Breast epithelium (tissue), 4 donors: ENCODE measurements around the gene SGO2. TPM values are rescaled to one million over a fixed set of nuclear protein-coding genes. Genes with fewer than 3 reads are reported as not detected.

Experiments used
- DNase-seq, 2 donors: peaks; one replicate each; pipeline ENCODE4 v3.0.0-alpha.2; 2019; ENCODE audit warnings: low spot score in 2 of 2
- H3K27ac ChIP-seq, 2 donors: fragments of 200-600 bp; sonication (generic) in 1 of 2; one replicate each; pipeline ENCODE4 v1.5.1; 2016 to 2019; ENCODE audit warnings: mild to moderate bottlenecking in 1 of 2
- H3K27me3 ChIP-seq, 2 donors: fragments of 200-600 bp; sonication (generic) in 1 of 2; one replicate each; pipeline versions ENCODE4 v1.5.1 to v1.6.0; 2017 to 2019; ENCODE audit warnings: control low read depth in 1 of 2, mild to moderate bottlenecking in 1 of 2
- H3K36me3 ChIP-seq: fragments of 200-600 bp; one replicate; pipeline ENCODE4 v1.5.1; 2019
- H3K4me1 ChIP-seq, 2 donors: fragments of 200-600 bp; sonication (generic); one replicate each; pipeline ENCODE4 v1.5.1; 2016 to 2019; ENCODE audit warnings: control low read depth in 1 of 2
- H3K4me3 ChIP-seq, 3 donors: fragments of 200-600 bp; sonication (generic); 1 replicate in 2 of 3; 2 replicates in 1 of 3; pipeline ENCODE4 v1.5.1; 2016 to 2019; ENCODE audit warnings: mild to moderate bottlenecking in 3 of 3, moderate library complexity in 2 of 3
- H3K9me3 ChIP-seq, 2 donors: fragments of 200-600 bp; sonication (generic) in 1 of 2; one replicate each; pipeline ENCODE4 v1.5.1; 2016 to 2019; ENCODE audit warnings: control low read depth in 1 of 2
- POLR2A ChIP-seq: fragments of 450-650 bp; IDR thresholded peaks from one replicate; pipeline ENCODE4 v1.6.1; 2016; ENCODE audit warnings: antibody characterized with exemption, mild to moderate bottlenecking, moderate library complexity
- POLR2AphosphoS5 ChIP-seq, 3 donors: sonication (generic); formaldehyde crosslinking; IDR thresholded peaks; one replicate each; pipeline ENCODE4 v1.6.1; 2017; ENCODE audit warnings: antibody characterized with exemption in 3 of 3
- intact Hi-C: fragments of 100-400 bp; cut with DNase I; formaldehyde crosslinking; loops from one replicate; pipeline ENCODE4 v1.15.1; 2023; ENCODE audit warnings: low total_unique reads
- total RNA-seq, 3 donors: library from RNA; depleted of rRNA; stranded (reverse); fragments of >200 nt; gene quantifications; one replicate each; pipeline ENCODE4 v1.1.0, GENCODE V29; 2016
- TF ChIP-seq, protein P1 (sequence below), 3 donors: fragments of 450-650 bp; IDR thresholded peaks; one replicate each; pipeline ENCODE4 v1.5.1; 2016 to 2017; ENCODE audit warnings: antibody characterized with exemption in 3 of 3, mild to moderate bottlenecking in 3 of 3, moderate library complexity in 3 of 3

Gene SGO2
- total RNA-seq, 3 donors from 2014 or later, result 3.6 to 9.1 (median 4.6) TPM

DNA sequence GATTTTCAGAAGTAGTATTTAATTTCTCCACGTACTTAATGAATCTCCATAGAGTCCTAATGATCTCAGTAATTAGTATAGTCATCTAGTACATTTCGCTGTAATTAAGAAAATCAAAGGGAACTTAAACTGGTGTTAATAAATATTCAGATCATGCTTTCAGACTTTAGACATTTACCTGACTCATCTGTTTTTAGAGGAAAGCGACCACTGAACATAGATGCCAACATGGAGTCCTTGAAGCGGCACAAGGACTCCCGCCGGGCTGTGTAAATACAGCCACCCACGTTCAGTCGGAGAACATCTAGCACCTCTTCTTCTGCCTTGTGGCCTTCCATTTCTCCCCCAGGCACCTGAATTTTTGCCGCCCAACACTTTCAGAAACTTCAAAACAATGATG is 19.3 kb upstream of the SGO2 start:
- H3K9me3 ChIP-seq, result no peaks in the 10 kb centered on the region
- H3K27me3 ChIP-seq, result no peaks in the 10 kb centered on the region
- no peak for DNase-seq
- H3K27ac ChIP-seq, result no peak overlapping the region
- intact Hi-C loops, result no loop called here
- no peak overlapping the region for H3K4me3 ChIP-seq
- TF ChIP-seq POLR2AphosphoS5 (IDR thresholded peaks at IDR 0.05), result no peak
- H3K36me3 ChIP-seq, result no peaks in the 10 kb centered on the region
- no peaks in the 10 kb centered on the region for H3K4me1 ChIP-seq

DNA sequence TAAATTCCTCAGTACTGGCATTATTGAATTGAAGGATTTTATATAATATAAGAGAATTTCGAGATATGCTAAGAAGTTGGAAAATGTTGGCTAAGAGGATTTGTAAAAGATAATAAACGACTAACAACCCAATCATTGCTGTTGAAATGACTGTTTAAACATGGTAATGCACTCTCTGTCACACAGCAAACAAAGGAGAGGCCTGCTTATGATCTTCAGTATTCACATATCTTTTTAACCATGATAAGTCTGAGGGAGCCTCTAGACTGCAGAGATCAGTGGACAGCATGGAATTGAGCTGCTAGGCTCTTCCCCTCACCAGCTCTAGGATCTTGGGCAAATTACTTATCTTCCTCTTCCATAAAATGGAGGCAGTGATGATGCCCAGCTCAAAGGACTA is 18.8 kb upstream of the SGO2 start:
- H3K4me3 ChIP-seq, result no peak overlapping the region
- TF ChIP-seq POLR2A (no peak), POLR2AphosphoS5 (IDR thresholded peaks at IDR 0.05) (no peak)
- TF ChIP-seq, protein P1, sequence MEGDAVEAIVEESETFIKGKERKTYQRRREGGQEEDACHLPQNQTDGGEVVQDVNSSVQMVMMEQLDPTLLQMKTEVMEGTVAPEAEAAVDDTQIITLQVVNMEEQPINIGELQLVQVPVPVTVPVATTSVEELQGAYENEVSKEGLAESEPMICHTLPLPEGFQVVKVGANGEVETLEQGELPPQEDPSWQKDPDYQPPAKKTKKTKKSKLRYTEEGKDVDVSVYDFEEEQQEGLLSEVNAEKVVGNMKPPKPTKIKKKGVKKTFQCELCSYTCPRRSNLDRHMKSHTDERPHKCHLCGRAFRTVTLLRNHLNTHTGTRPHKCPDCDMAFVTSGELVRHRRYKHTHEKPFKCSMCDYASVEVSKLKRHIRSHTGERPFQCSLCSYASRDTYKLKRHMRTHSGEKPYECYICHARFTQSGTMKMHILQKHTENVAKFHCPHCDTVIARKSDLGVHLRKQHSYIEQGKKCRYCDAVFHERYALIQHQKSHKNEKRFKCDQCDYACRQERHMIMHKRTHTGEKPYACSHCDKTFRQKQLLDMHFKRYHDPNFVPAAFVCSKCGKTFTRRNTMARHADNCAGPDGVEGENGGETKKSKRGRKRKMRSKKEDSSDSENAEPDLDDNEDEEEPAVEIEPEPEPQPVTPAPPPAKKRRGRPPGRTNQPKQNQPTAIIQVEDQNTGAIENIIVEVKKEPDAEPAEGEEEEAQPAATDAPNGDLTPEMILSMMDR (IDR thresholded peaks at IDR 0.05), result no peak
- no peaks in the 10 kb centered on the region for H3K4me1 ChIP-seq
- intact Hi-C loops, result no loop called here
- DNase-seq, result no peak
- H3K36me3 ChIP-seq, result no peaks in the 10 kb centered on the region
- H3K27me3 ChIP-seq, result no peaks in the 10 kb centered on the region
- no peaks in the 10 kb centered on the region for H3K9me3 ChIP-seq
- H3K27ac ChIP-seq, result no peak overlapping the region

DNA sequence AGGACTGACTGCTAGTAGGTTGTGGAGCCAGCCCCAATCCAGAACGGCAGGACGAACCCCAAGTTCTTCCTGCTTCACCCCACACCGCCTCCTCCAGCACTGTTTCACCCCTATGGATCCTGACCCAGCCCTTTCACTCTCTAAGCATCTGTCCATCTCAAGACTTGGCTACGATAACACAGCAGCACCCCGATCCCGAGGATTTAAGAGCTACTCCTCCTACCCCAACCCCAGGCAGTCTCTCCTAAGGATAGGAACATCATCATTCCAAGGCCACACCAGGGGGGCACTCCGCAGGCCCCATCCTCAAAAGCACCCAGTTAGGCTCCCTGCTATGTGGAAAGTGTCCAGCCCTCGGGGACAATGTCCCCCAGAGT is 16.8 kb upstream of the SGO2 start:
- H3K4me1 ChIP-seq, result no peaks in the 10 kb centered on the region
- H3K27me3 ChIP-seq, result no peaks in the 10 kb centered on the region
- intact Hi-C loops, result no loop called here
- DNase-seq, result no peak
- H3K36me3 ChIP-seq, result no peaks in the 10 kb centered on the region
- TF ChIP-seq, protein P1 (IDR thresholded peaks at IDR 0.05), result no peak
- TF ChIP-seq POLR2A (no peak), POLR2AphosphoS5 (IDR thresholded peaks at IDR 0.05) (no peak)
- H3K4me3 ChIP-seq, result peak overlapping the region; percentile 59 to 93 (median 84)
- H3K27ac ChIP-seq, result peak overlapping the region; percentile 90 to 93
- no peaks in the 10 kb centered on the region for H3K9me3 ChIP-seq

DNA sequence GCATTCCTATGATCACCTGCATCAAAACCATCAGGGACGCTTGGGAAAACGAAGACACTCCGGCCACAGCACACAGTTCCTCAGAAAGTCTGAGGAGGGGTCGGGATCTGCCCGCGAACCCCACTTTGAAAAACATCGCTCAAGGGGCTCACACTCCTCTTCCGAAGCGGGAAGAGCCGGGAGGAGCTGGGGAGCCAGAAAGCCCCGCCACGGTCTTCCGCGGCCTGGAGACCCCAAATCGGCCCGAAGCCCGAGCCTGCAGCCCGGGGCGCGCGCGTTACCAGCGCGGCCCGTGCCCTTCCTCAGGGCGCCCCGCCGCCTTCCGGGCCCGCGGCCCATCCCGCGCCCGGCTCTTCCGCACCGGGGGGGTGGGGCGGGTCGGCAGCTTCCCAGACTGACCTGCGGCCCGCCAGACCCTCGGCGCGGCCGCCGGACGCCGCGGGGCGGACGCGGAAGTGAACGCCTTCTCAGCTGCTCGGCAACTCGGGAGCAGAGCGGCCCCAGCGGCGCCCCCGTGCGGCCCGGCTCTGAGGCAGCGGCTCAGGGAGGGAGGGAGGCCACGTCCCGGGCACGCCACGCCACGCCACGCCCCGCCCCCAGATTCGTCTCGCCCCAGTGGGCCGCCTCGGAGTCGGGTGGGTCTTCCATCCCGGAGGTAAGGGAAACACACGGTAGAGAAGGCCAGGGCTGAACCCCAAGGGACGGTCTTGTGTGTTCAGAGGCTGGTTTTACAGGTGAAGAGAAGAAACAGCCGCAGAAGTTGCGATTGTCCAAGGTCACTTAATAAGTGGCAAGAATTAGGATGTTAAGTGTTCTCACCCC is 16.2 kb upstream of the SGO2 start, which contains the start of gene KCTD18:
TSS of gene KCTD18 (minus strand) at position 457 of the 822 bp plus-strand sequence. CDS start 3,052 bp downstream, outside the sequence.
- TF ChIP-seq POLR2A, result peak; percentile 10
- peak; percentile 18 to 83 (median 68) for TF ChIP-seq POLR2AphosphoS5 (IDR thresholded peaks at IDR 0.05)
- TF ChIP-seq, protein P1 (IDR thresholded peaks at IDR 0.05), result peak; percentile 52 to 82 (median 55)
- intact Hi-C loops, result no loop called here
- H3K36me3 ChIP-seq, result no peaks in the 10 kb centered on the region
- peak within 1 kb of the TSS; percentile 59 to 93 (median 84) for H3K4me3 ChIP-seq
- no peaks in the 10 kb centered on the region for H3K27me3 ChIP-seq
- DNase-seq, result peak; percentile 82 to 93
- no peaks in the 10 kb centered on the region for H3K4me1 ChIP-seq
- H3K9me3 ChIP-seq, result no peaks in the 10 kb centered on the region
- H3K27ac ChIP-seq, result peak within 1 kb of the TSS; percentile 90 to 93

DNA sequence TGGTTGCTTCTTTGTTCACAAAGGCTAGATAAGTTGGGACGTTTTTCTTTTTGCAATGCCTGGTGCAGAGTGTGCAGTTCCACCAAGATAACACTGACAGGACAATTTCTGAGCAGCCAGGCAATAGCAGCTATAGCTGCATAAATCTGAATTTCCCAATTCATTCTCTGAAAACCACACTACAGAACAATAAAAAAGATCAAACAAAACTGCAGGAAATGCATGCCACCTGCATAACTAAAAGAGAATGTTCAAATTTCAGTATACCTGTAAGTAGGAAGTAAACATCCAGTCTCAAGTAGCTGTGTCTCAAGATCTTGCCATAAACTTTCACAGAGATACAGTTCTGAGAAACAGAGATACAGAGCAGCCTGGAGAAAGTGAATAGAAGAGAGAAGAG is 10.9 kb upstream of the SGO2 start:
- no peaks in the 10 kb centered on the region for H3K4me1 ChIP-seq
- intact Hi-C loops, result no loop called here

More for the DNA sequence above, 10.9 kb upstream of the SGO2 start:
- no peaks in the 10 kb centered on the region for H3K27me3 ChIP-seq
- no peaks in the 10 kb centered on the region for H3K36me3 ChIP-seq
- H3K4me3 ChIP-seq, result no peak overlapping the region
- H3K9me3 ChIP-seq, result no peaks in the 10 kb centered on the region
- no peak for TF ChIP-seq POLR2AphosphoS5 (IDR thresholded peaks at IDR 0.05)
- TF ChIP-seq POLR2A, result no peak
- TF ChIP-seq, protein P1 (IDR thresholded peaks at IDR 0.05), result no peak
- H3K27ac ChIP-seq, result no peak overlapping the region
- DNase-seq, result no peak
